K562 (cell line): ENCODE results near the gene RNF123. TPM values are rescaled to one million over a fixed set of nuclear protein-coding genes. Genes with fewer than 3 reads are reported as not detected.
A peak's percentile ranks its signal among the peaks of the same experiment; 100 is the strongest.

ENCODE experiments used
- ATF1 ChIP-seq, 2 experiments: fragments of 450-650 bp in 1 of 2; IDR thresholded peaks; 2 replicates each; pipeline ENCODE4 v1.6.1; 2016; ENCODE audit warnings: missing compliant biosample characterization in 1 of 2, missing genetic modification characterization in 1 of 2
- ATF3 ChIP-seq, 2 experiments: fragments of 450-650 bp in 1 of 2; sonication (generic) in 1 of 2; formaldehyde crosslinking in 1 of 2; IDR thresholded peaks in 1 of 2; conservative IDR thresholded peaks in 1 of 2; 2 replicates each; pipeline versions ENCODE4 v1.6.1 to v1.8.1; 2016 to 2023; ENCODE audit warnings: mild to moderate bottlenecking in 2 of 2, moderate library complexity in 2 of 2, inconsistent platforms in 1 of 2, missing genetic modification reagents in 1 of 2
- ATF6 ChIP-seq: sonication (generic); formaldehyde crosslinking; IDR thresholded peaks from 2 replicates; pipeline ENCODE4 v1.4.0; 2020; ENCODE audit warnings: mild to moderate bottlenecking, missing genetic modification reagents
- CHCHD3 ChIP-seq: fragments of 250-450 bp; sonication (Bioruptor Pico); IDR thresholded peaks from 2 replicates; pipeline ENCODE4 v2.1.2; 2022; ENCODE audit warnings: mild to moderate bottlenecking
- CTCF ChIP-seq, 3 experiments: IDR thresholded peaks in 2 of 3; conservative IDR thresholded peaks in 1 of 3; 2 replicates each; pipeline ENCODE4 v1.5.1; 2011 to 2012; ENCODE audit warnings: low read length in 3 of 3, mild to moderate bottlenecking in 3 of 3, control low read depth in 2 of 3, improper control_type of control experiment in 1 of 3, inconsistent platforms in 1 of 3, low read depth in 1 of 3, mixed read lengths in 1 of 3, moderate library complexity in 1 of 3; ENCODE audit not compliant: insufficient read depth in 2 of 3
- E2F6 ChIP-seq, 2 experiments: IDR thresholded peaks; 2 replicates each; pipeline ENCODE4 v1.6.1; 2011; ENCODE audit warnings: borderline replicate concordance in 1 of 2, control low read depth in 1 of 2, low read depth in 1 of 2, low read length in 1 of 2, mild to moderate bottlenecking in 1 of 2, mixed read lengths in 1 of 2, moderate library complexity in 1 of 2; ENCODE audit not compliant: insufficient read depth in 1 of 2, insufficient read length in 1 of 2, poor library complexity in 1 of 2, severe bottlenecking in 1 of 2; ENCODE audit errors: extremely low read depth in 1 of 2
- ETV1 ChIP-seq: fragments of 450-650 bp; conservative IDR thresholded peaks from 2 replicates; pipeline ENCODE4 v1.6.1; 2016; ENCODE audit warnings: missing genetic modification characterization, control low read depth, low read depth, missing compliant biosample characterization
- HNRNPLL ChIP-seq: fragments of 200-400 bp; formaldehyde crosslinking; IDR thresholded peaks from 2 replicates; pipeline ENCODE4 v1.6.1; 2017; ENCODE audit warnings: low read length, low read depth, mild to moderate bottlenecking; ENCODE audit not compliant: poor library complexity, severe bottlenecking
- NBN ChIP-seq: fragments of 450-650 bp; IDR thresholded peaks from 2 replicates; pipeline ENCODE4 v1.6.1; 2016; ENCODE audit warnings: low read depth, mild to moderate bottlenecking
- POU5F1 ChIP-seq: fragments of 150-350 bp; IDR thresholded peaks from 2 replicates; pipeline ENCODE4 v1.6.1; 2014; ENCODE audit warnings: borderline replicate concordance, low read length, low read depth, mild to moderate bottlenecking; ENCODE audit not compliant: partially characterized antibody
- PYGO2 ChIP-seq: fragments of 450-650 bp; IDR thresholded peaks from 2 replicates; pipeline ENCODE4 v1.6.1; 2016; ENCODE audit warnings: mild to moderate bottlenecking, missing genetic modification characterization, moderate library complexity, missing compliant biosample characterization
- SNRNP70 ChIP-seq: fragments of 200-400 bp; formaldehyde crosslinking; optimal IDR thresholded peaks from 2 replicates; pipeline ENCODE3; 2017; ENCODE audit warnings: low read depth, low read length
- SP1 ChIP-seq: sonication (generic); formaldehyde crosslinking; IDR thresholded peaks from 2 replicates; pipeline ENCODE4 v1.8.1; 2022; ENCODE audit warnings: mild to moderate bottlenecking, missing genetic modification reagents
- TRIM25 ChIP-seq: fragments of 450-650 bp; IDR thresholded peaks from 2 replicates; pipeline ENCODE4 v1.7.0; 2016; ENCODE audit warnings: borderline replicate concordance
- ZBED1 ChIP-seq: IDR thresholded peaks from 2 replicates; pipeline ENCODE4 v1.6.1; 2014
- ZNF253 ChIP-seq: fragments of 250-450 bp; sonication (Bioruptor Pico); conservative IDR thresholded peaks from 2 replicates; pipeline ENCODE4 v1.6.1; 2021; ENCODE audit warnings: mild to moderate bottlenecking
- ZNF57 ChIP-seq: fragments of 450-650 bp; formaldehyde crosslinking; IDR thresholded peaks from 2 replicates; pipeline ENCODE4 v1.4.0; 2020; ENCODE audit warnings: mild to moderate bottlenecking, moderate library complexity
- polyA plus RNA-seq, 8 experiments: library from polyadenylated mRNA; depleted of rRNA in 4 of 8; stranded (reverse) in 5 of 8; unstranded in 3 of 8; fragments of >200 nt; fragmentation: Nextera tagmentation in 2 of 8; fragmentation: Illumina TruSeq in 1 of 8; extraction: Ambion mirVana in 2 of 8; extraction: Trizol in 1 of 8; gene quantifications; 2 replicates each; pipeline versions ENCODE4 v1.2.1 to v1.2.3, GENCODE V29; 2011 to 2014; ENCODE audit warnings: inconsistent platforms in 1 of 8, missing spikeins in 1 of 8
- total RNA-seq, 7 experiments: library from RNA; depleted of rRNA in 6 of 7; stranded (reverse); fragments of >200 nt in 6 of 7; fragmentation: Illumina TruSeq in 2 of 7; extraction: Trizol in 2 of 7; gene quantifications; 2 replicates each; pipeline versions ENCODE4 v1.2.1 to v1.2.3, GENCODE V29; 2011 to 2021; ENCODE audit warnings: low replicate concordance in 1 of 7

Gene RNF123
- total and polyA plus RNA-seq, 9 of the 15 experiments (the other 6 are each of a cell fraction or from before 2014, with no cell fraction given): 8.7 to 53.1 (median 17.5) TPM

- no peak for TF ChIP-seq CTCF (IDR thresholded peaks at IDR 0.05 in 2 of 3, conservative IDR thresholded peaks at IDR 0.05 in 1 of 3; ENCODE audit: insufficient read depth in 2 of 3, low read depth in 1 of 3, low read length in 3 of 3)
- TF ChIP-seq ZNF57 (CRISPR knock-in tag): no peak
- peak; percentile 54 for TF ChIP-seq NBN
- TF ChIP-seq POU5F1: no peak
- no peak for TF ChIP-seq CHCHD3
- no peak for TF ChIP-seq ZNF253 (CRISPR knock-in tag)
- TF ChIP-seq ETV1: peak; percentile 75
- TF ChIP-seq ATF3 (IDR thresholded peaks at IDR 0.05): no peak
- TF ChIP-seq ATF3 (CRISPR knock-in tag; conservative IDR thresholded peaks at IDR 0.05): no peak
- peak; percentile 71; the same call in 1 of the 2 replicates for TF ChIP-seq SP1 (CRISPR knock-in tag)
- TF ChIP-seq E2F6 (IDR thresholded peaks at IDR 0.05; ENCODE audit: borderline replicate concordance in 1 of 2, extremely low read depth in 1 of 2, insufficient read depth in 1 of 2, insufficient read length in 1 of 2, low read depth in 1 of 2, low read length in 1 of 2, poor library complexity in 1 of 2, severe bottlenecking in 1 of 2): peak; percentile 68 to 81
- peak; percentile 26; the same call in 1 of the 2 replicates for TF ChIP-seq ATF1 (CRISPR knock-in tag; IDR thresholded peaks at IDR 0.05)
- TF ChIP-seq ATF1 (tag; IDR thresholded peaks at IDR 0.05): peak; percentile 47
- no peak for TF ChIP-seq PYGO2 (tag)
- no peak for TF ChIP-seq ATF6 (CRISPR knock-in tag)
- TF ChIP-seq ZBED1: no peak
- TF ChIP-seq HNRNPLL: peak; percentile 20
- no peak for TF ChIP-seq TRIM25
- TF ChIP-seq SNRNP70: no peak
These were observed 15.5 kb upstream of the RNF123 start, which contains the start of gene APEH (continued) for GRCh38 chr3:49673715-49674496.
